HCT116 (cell line): ENCODE data around the gene ZCCHC24. TPM values are rescaled to one million over a fixed set of nuclear protein-coding genes. Genes with fewer than 3 reads are reported as not detected.

ENCODE experiments used
- ATAC-seq: fragments of 200-7000 bp; cut with Tn5 transposase; 2 replicates; pipeline ENCODE4 v1.9.1; 2020; ENCODE audit warnings: mild to moderate bottlenecking, moderate library complexity
- BruUV-seq: library from RNA; stranded (reverse); fragments of 400-500 nt; replicated peaks from 2 replicates; lab custom pipeline; 2021; lab: Mats Ljungman, UMichigan
- CTCF ChIA-PET: fragments of 300-600 bp; sonication (Branson Sonifier 250); formaldehyde crosslinking; loops from one replicate; lab custom pipeline; 2021; ENCODE audit warnings: antibody characterized with exemption; lab: Charles Lee
- POLR2A ChIA-PET: fragments of 300-600, 350-600 bp; sonication (Branson Sonifier 250); formaldehyde crosslinking; loops from one replicate; lab custom pipeline; 2021; ENCODE audit warnings: antibody characterized with exemption; lab: Charles Lee
- RAD21 ChIA-PET, 2 experiments: fragments of 300-600 bp; sonication (Branson Sonifier 250); formaldehyde crosslinking; loops; one replicate each; lab custom pipeline; 2023; ENCODE audit warnings: low total read pairs in 2 of 2; ENCODE audit not compliant: uncharacterized antibody in 2 of 2, unreplicated experiment in 2 of 2, low non-redundant PET in 1 of 2; lab: Charles Lee
- DNase-seq: peaks from one replicate; pipeline ENCODE4 v3.0.0-alpha.2; 2010; ENCODE audit warnings: low read depth, low spot score
- H2AFZ ChIP-seq: fragments of 200-600 bp; shearing (Covaris generic), sonication (generic); 2 replicates; pipeline ENCODE4 v1.6.1; 2017; ENCODE audit warnings: low read depth, mixed run types, mixed read lengths, antibody characterized with exemption, low read length; ENCODE audit not compliant: poor library complexity, severe bottlenecking
- H3K27ac ChIP-seq: 2 replicates; pipeline ENCODE4 v1.5.1; 2012; ENCODE audit warnings: low read depth, low read length
- H3K27me3 ChIP-seq: fragments of 200-600 bp; sonication (generic); 2 replicates; pipeline ENCODE4 v1.6.1; 2016; ENCODE audit warnings: mixed run types, low read length, mixed read lengths; ENCODE audit not compliant: insufficient read depth
- H3K36me3 ChIP-seq, 2 experiments: fragments of 200-500 bp in 1 of 2; fragments of 200-600 bp in 1 of 2; sonication (Bioruptor generic) in 1 of 2; sonication (generic) in 1 of 2; 2 replicates each; pipeline versions ENCODE4 v1.5.1 to v1.6.1; 2014 to 2016; ENCODE audit warnings: low read length in 2 of 2, inconsistent platforms in 1 of 2, mixed read lengths in 1 of 2, mixed run types in 1 of 2; ENCODE audit not compliant: insufficient read depth in 2 of 2, control insufficient read depth in 1 of 2
- H3K4me1 ChIP-seq, 2 experiments: fragments of 200-600 bp in 1 of 2; sonication (generic) in 1 of 2; 2 replicates each; pipeline versions ENCODE4 v1.5.1 to v1.6.1; 2012 to 2017; ENCODE audit warnings: low read length in 2 of 2, inconsistent platforms in 1 of 2, mild to moderate bottlenecking in 1 of 2, mixed read lengths in 1 of 2, mixed run types in 1 of 2, moderate library complexity in 1 of 2; ENCODE audit not compliant: insufficient read depth in 2 of 2, control insufficient read depth in 1 of 2
- H3K4me2 ChIP-seq: fragments of 200-600 bp; sonication (generic); 2 replicates; pipeline ENCODE4 v1.6.1; 2017; ENCODE audit warnings: mixed run types, low read length, mixed read lengths
- H3K4me3 ChIP-seq, 2 experiments: fragments of 200-600 bp in 1 of 2; sonication (generic) in 1 of 2; replicated peaks in 1 of 2; 2 replicates each; pipeline ENCODE4 v1.5.1; 2011 to 2016; ENCODE audit warnings: low read length in 2 of 2, control low read depth in 1 of 2, low read depth in 1 of 2, mild to moderate bottlenecking in 1 of 2, mixed read lengths in 1 of 2, mixed run types in 1 of 2
- H3K79me2 ChIP-seq: fragments of 200-600 bp; sonication (generic); 2 replicates; pipeline ENCODE4 v1.6.1; 2017; ENCODE audit warnings: mild to moderate bottlenecking, mixed run types, low read length, moderate library complexity, mixed read lengths; ENCODE audit not compliant: insufficient read depth
- H3K9ac ChIP-seq: fragments of 200-600 bp; sonication (generic); 2 replicates; pipeline ENCODE4 v1.6.1; 2016; ENCODE audit warnings: low read length, mixed read lengths
- H3K9me2 ChIP-seq: fragments of 200-600 bp; sonication (generic), shearing (Covaris generic); 2 replicates; pipeline ENCODE4 v1.6.1; 2017; ENCODE audit warnings: mixed run types, mild to moderate bottlenecking, moderate library complexity; ENCODE audit not compliant: insufficient read depth
- H3K9me3 ChIP-seq, 2 experiments: fragments of 200-500 bp in 1 of 2; fragments of 200-600 bp in 1 of 2; sonication (Bioruptor generic) in 1 of 2; sonication (generic) in 1 of 2; 2 replicates each; pipeline ENCODE4 v1.6.1; 2014 to 2017; ENCODE audit warnings: low read length in 2 of 2, mixed read lengths in 2 of 2, inconsistent platforms in 1 of 2, low read depth in 1 of 2, mild to moderate bottlenecking in 1 of 2, mixed run types in 1 of 2, moderate library complexity in 1 of 2; ENCODE audit not compliant: control insufficient read depth in 1 of 2, insufficient read depth in 1 of 2
- H4K20me1 ChIP-seq: fragments of 200-600 bp; sonication (generic), shearing (Covaris generic); 2 replicates; pipeline ENCODE4 v1.6.1; 2017; ENCODE audit warnings: mixed run types, mild to moderate bottlenecking, moderate library complexity; ENCODE audit not compliant: insufficient read depth
- CEBPB ChIP-seq: IDR thresholded peaks from 2 replicates; pipeline ENCODE4 v1.6.1; 2012; ENCODE audit warnings: low read depth
- ELF1 ChIP-seq: IDR thresholded peaks from 2 replicates; pipeline ENCODE4 v1.6.1; 2012; ENCODE audit warnings: low read depth, borderline replicate concordance
- EZH2phosphoT487 ChIP-seq: fragments of 200-600 bp; IDR thresholded peaks from 2 replicates; pipeline ENCODE4 v1.6.1; 2018; ENCODE audit warnings: antibody characterized with exemption, borderline replicate concordance
- FOSL1 ChIP-seq: IDR thresholded peaks from 2 replicates; pipeline ENCODE4 v1.6.1; 2012; ENCODE audit warnings: low read depth
- JUND ChIP-seq: IDR thresholded peaks from 2 replicates; pipeline ENCODE4 v1.6.1; 2012
- POLR2A ChIP-seq: IDR thresholded peaks from 2 replicates; pipeline ENCODE4 v1.7.0; 2011; ENCODE audit warnings: borderline replicate concordance; ENCODE audit not compliant: insufficient read depth, insufficient read length; ENCODE audit errors: extremely low read depth
- POLR2AphosphoS5 ChIP-seq: IDR thresholded peaks from 2 replicates; pipeline ENCODE4 v1.6.1; 2011; ENCODE audit warnings: mild to moderate bottlenecking, low read depth, low read length, moderate library complexity
- REST ChIP-seq: IDR thresholded peaks from 2 replicates; pipeline ENCODE4 v1.6.1; 2012; ENCODE audit warnings: low read depth
- SIN3A ChIP-seq: IDR thresholded peaks from 2 replicates; pipeline ENCODE4 v1.6.1; 2012; ENCODE audit warnings: low read depth
- SP1 ChIP-seq: IDR thresholded peaks from 2 replicates; pipeline ENCODE4 v1.6.1; 2012; ENCODE audit warnings: low read depth
- TCF7L2 ChIP-seq: IDR thresholded peaks from 2 replicates; pipeline ENCODE4 v1.7.0; 2011; ENCODE audit warnings: borderline replicate concordance, inconsistent platforms; ENCODE audit not compliant: insufficient read depth, insufficient read length; ENCODE audit errors: extremely low read depth
- YY1 ChIP-seq: IDR thresholded peaks from 2 replicates; pipeline ENCODE4 v1.6.1; 2011; ENCODE audit warnings: low read length, low read depth, moderate library complexity, mild to moderate bottlenecking; ENCODE audit not compliant: insufficient replicate concordance; ENCODE audit errors: extremely low read depth
- ZFX ChIP-seq: fragments of 450-650 bp; IDR thresholded peaks from 2 replicates; pipeline ENCODE4 v1.6.1; 2017
- intact Hi-C: fragments of 100-400 bp; cut with micrococcal nuclease; formaldehyde crosslinking; loops from 2 replicates; pipeline ENCODE4 v1.10.0; 2022
- total RNA-seq: library from RNA; stranded (reverse); gene quantifications from one replicate; pipeline ENCODE4 v1.2.1, GENCODE V29; 2021; ENCODE audit not compliant: unreplicated experiment

Gene ZCCHC24
- total RNA-seq, 1 experiment from 2014 or later: 7.0 TPM

- intact Hi-C loops: no loop called here
- Histone ChIP-seq H3K9ac (no peak overlapping the region), H3K36me3 (no peaks in the 10 kb centered on the region), H3K79me2 (no peaks in the 10 kb centered on the region), H3K9me2 (no peaks in the 10 kb centered on the region), H3K27ac (no peak overlapping the region), H4K20me1 (no peaks in the 10 kb centered on the region), H3K4me1 (peaks cover 0 to 33% of the 10 kb centered on the region in 2 experiments; a peak in 2 of 4 replicates), H3K27me3 (no peaks in the 10 kb centered on the region), H3K4me2 (no peak overlapping the region), H3K4me3 (no peak overlapping the region), H3K9me3 (no peaks in the 10 kb centered on the region), H2AFZ (no peak overlapping the region)
- CTCF ChIA-PET: no interaction called here
- TF ChIP-seq POLR2A (no peak), SIN3A (no peak), TCF7L2 (no peak), JUND (no peak), SP1 (no peak), POLR2AphosphoS5 (no peak), ZFX (no peak), YY1 (no peak)
- no TSS peak for BruUV-seq
- POLR2A ChIA-PET: no interaction called here
- no peak for DNase-seq
- RAD21 ChIA-PET: no interaction called here
- ATAC-seq: no peak
These were observed 9.2 kb downstream of the ZCCHC24 start for GRCh38 chr10:79436066-79436849.

DNA sequence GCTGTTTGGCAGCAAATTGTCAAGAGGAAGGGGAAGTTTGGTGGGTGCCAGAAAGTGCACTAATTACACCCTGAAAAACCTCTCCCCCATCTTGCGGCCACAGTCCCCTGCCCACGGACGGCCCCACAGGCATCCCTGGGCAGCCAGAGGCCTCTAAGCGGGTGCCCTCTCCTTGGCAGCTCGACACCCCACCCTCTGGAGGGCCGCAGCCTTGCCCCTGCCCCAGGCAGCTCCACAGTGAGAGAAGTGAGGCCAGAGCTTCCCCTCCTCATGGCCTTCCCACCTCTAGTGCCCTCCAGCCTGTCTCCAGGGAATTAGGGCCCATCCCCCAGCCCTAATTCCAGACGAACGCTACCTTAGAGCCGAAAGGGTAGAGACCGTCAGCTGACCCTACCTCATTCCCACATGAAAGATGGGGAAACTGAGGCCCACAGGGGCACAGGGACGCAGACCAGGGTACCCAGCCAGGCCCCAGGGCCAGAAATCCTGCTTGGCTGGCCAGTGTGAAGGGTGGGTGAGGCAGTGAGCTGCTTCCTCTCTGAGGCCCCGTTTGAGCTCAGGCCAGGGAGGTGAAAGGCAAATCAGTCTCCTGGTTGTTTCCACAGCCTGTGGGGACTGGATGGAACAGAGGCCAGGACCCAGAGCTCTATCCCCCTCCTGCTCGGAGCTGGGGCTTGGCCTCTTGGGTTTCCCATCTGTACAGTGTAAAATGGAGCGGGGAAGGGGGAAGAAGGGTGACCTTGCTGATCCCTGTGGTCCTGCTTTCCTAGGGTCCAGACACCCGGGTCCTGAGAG lies 10.0 kb downstream of the ZCCHC24 start:
- Histone ChIP-seq H3K9me2 (no peaks in the 10 kb centered on the region), H3K9me3 (no peaks in the 10 kb centered on the region), H3K79me2 (no peaks in the 10 kb centered on the region), H2AFZ (no peak overlapping the region), H3K4me3 (no peak overlapping the region), H3K36me3 (no peaks in the 10 kb centered on the region), H3K27me3 (no peaks in the 10 kb centered on the region), H3K9ac (no peak overlapping the region), H4K20me1 (no peaks in the 10 kb centered on the region), H3K4me2 (no peak overlapping the region), H3K27ac (no peak overlapping the region), H3K4me1 (peaks cover 0 to 25% of the 10 kb centered on the region in 2 experiments; a peak in 2 of 4 replicates)
- DNase-seq (no peak), ATAC-seq (no peak)
- POLR2A ChIA-PET: no interaction called here
- CTCF ChIA-PET: no interaction called here
- RAD21 ChIA-PET: no interaction called here
- intact Hi-C loops: no loop called here
- no peak for TF ChIP-seq ELF1
- no peak for TF ChIP-seq REST
- TF ChIP-seq FOSL1: no peak
- no peak for TF ChIP-seq EZH2phosphoT487
- TF ChIP-seq CEBPB: no peak
- BruUV-seq: no TSS peak
